GM12892 (cell line): ENCODE data around the gene PPP2R5C.

Source experiments
- POLR2A ChIP-seq: IDR thresholded peaks from 2 replicates; pipeline ENCODE4 v1.6.1; 2011; ENCODE audit warnings: low read depth, low read length, control low read depth
- POLR2AphosphoS5 ChIP-seq: IDR thresholded peaks from 2 replicates; pipeline ENCODE4 v1.6.1; 2011; ENCODE audit warnings: low read depth, low read length, control low read depth

- no peak for TF ChIP-seq POLR2A
- TF ChIP-seq POLR2AphosphoS5 = no peak
Measured at GRCh38 chr14:101922866-101923265, 161.4 kb downstream of the PPP2R5C start.
